ENCODE results near the gene SEPTIN6. TPM values are rescaled to one million over a fixed set of nuclear protein-coding genes. Genes with fewer than 3 reads are reported as not detected.

The SEPTIN6 gene
- total and polyA plus RNA-seq, 2 of the 4 experiments (the other 2 are of a cell fraction), result 16.2 to 19.0 TPM

DNA sequence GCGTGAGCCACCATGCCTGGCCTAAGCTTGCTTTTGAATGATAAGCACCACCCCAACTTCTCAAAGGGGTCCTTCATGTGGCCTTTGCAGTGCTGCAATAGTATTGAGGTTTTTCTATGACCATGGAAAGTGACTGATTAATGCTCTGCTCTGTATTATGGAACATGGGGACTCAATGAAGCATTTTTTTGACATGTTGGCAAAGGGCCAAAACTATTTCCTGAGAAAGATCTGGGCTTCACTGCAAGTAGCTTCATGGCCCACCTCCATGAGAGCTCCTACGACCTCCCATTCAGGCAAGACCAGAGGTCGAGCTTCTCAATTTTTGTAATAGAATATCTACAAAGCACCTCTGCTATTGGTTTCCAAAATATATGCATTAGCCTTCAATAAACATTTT, 16.7 kb upstream of the SEPTIN6 start:
- H3K27ac ChIP-seq (ENCODE audit: insufficient read depth, low read length), result no peak overlapping the region
- no peaks in the 10 kb centered on the region for H3K4me1 ChIP-seq (ENCODE audit: control insufficient read depth, insufficient read depth, low read length)
- H2BK120ac ChIP-seq (ENCODE audit: low read depth, low read length), result no peak overlapping the region
- no peak for TF ChIP-seq POLR2A (IDR thresholded peaks at IDR 0.05; ENCODE audit: low read depth, low read length)
- TF ChIP-seq MAFK (IDR thresholded peaks at IDR 0.05; ENCODE audit: low read depth, low read length), result no peak
- TF ChIP-seq RCOR1 (IDR thresholded peaks at IDR 0.05; ENCODE audit: insufficient replicate concordance, low read length), result no peak
- TF ChIP-seq FOS (IDR thresholded peaks at IDR 0.05; ENCODE audit: low read depth, low read length), result no peak
- TF ChIP-seq SMC3 (IDR thresholded peaks at IDR 0.05; ENCODE audit: low read depth, low read length), result no peak
- TF ChIP-seq, protein P1, sequence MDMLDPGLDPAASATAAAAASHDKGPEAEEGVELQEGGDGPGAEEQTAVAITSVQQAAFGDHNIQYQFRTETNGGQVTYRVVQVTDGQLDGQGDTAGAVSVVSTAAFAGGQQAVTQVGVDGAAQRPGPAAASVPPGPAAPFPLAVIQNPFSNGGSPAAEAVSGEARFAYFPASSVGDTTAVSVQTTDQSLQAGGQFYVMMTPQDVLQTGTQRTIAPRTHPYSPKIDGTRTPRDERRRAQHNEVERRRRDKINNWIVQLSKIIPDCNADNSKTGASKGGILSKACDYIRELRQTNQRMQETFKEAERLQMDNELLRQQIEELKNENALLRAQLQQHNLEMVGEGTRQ (IDR thresholded peaks at IDR 0.05; ENCODE audit: low read depth, low read length), result no peak
- TF ChIP-seq RAD21 (IDR thresholded peaks at IDR 0.05; ENCODE audit: low read length), result no peak
- no peak for TF ChIP-seq RFX5 (IDR thresholded peaks at IDR 0.05; ENCODE audit: low read depth, low read length)
- no peak for TF ChIP-seq CEBPB (IDR thresholded peaks at IDR 0.05; ENCODE audit: low read depth, low read length)
- TF ChIP-seq NFE2L2 (IDR thresholded peaks at IDR 0.05; ENCODE audit: low read depth, low read length), result no peak
- TF ChIP-seq MAZ (IDR thresholded peaks at IDR 0.05; ENCODE audit: borderline replicate concordance, low read depth, low read length), result no peak
- no peak for TF ChIP-seq MXI1 (IDR thresholded peaks at IDR 0.05; ENCODE audit: borderline replicate concordance, low read depth, low read length)
- TF ChIP-seq, protein P2, sequence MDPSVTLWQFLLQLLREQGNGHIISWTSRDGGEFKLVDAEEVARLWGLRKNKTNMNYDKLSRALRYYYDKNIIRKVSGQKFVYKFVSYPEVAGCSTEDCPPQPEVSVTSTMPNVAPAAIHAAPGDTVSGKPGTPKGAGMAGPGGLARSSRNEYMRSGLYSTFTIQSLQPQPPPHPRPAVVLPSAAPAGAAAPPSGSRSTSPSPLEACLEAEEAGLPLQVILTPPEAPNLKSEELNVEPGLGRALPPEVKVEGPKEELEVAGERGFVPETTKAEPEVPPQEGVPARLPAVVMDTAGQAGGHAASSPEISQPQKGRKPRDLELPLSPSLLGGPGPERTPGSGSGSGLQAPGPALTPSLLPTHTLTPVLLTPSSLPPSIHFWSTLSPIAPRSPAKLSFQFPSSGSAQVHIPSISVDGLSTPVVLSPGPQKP (IDR thresholded peaks at IDR 0.05; ENCODE audit: borderline replicate concordance, low read depth, low read length), result no peak
- H3K9ac ChIP-seq (ENCODE audit: low read depth, low read length), result no peak overlapping the region
- no peak overlapping the region for H4K8ac ChIP-seq (ENCODE audit: low read depth in 2 of 2, low read length in 2 of 2)
- H4K91ac ChIP-seq (ENCODE audit: insufficient read depth, low read depth, low read length), result no peak overlapping the region
- H2BK15ac ChIP-seq (ENCODE audit: low read depth, low read length), result no peak overlapping the region
- WGBS, 2 experiments (ENCODE audit: extremely low coverage in 2 of 2, insufficient read length in 1 of 2), result 18% methylated on average over 2 of the region's 3 CpGs; no CpG with 5 or more reads in 1 of the 2 experiments
- H3K79me1 ChIP-seq (ENCODE audit: low read depth in 1 of 2, low read length in 2 of 2), result no peaks in the 10 kb centered on the region
- no peaks in the 10 kb centered on the region for H3K9me3 ChIP-seq (ENCODE audit: control insufficient read depth, insufficient read depth, low read length)
- H3K14ac ChIP-seq (replicated peaks; ENCODE audit: low read depth, low read length), result no peak overlapping the region
- no peak overlapping the region for H2AK9ac ChIP-seq (replicated peaks; ENCODE audit: low read depth, low read length, poor library complexity)
- in situ Hi-C loops (cut with MboI; ENCODE audit: low sequenced_read_pairs), result no loop called here
- H3K36me3 ChIP-seq (ENCODE audit: control insufficient read depth, insufficient read depth, low read length), result no peaks in the 10 kb centered on the region
- H3K23ac ChIP-seq (ENCODE audit: low read depth, low read length), result no peak overlapping the region
- no peak overlapping the region for H2AFZ ChIP-seq (replicated peaks; ENCODE audit: low read length, poor library complexity)
- no peak for DNase-seq
- peaks cover 4% of the 10 kb centered on the region; the same call in 1 of the 2 replicates for H3K27me3 ChIP-seq (ENCODE audit: control insufficient read depth, insufficient read depth, low read length)
- no peak overlapping the region for H3K18ac ChIP-seq (ENCODE audit: low read depth, low read length)
- dilution Hi-C loops (cut with HindIII; ENCODE audit: low sequenced_read_pairs, unreplicated experiment), result no loop called here
- H4K5ac ChIP-seq (ENCODE audit: low read depth, low read length), result no peak overlapping the region
- no peak overlapping the region for H3K56ac ChIP-seq (ENCODE audit: extremely low read depth, insufficient read depth, low read length)
- ChIA-PET CTCF (no interaction called here), POLR2A (ENCODE audit: unreplicated experiment) (no interaction called here)
- H2BK5ac ChIP-seq (ENCODE audit: low read depth, low read length, poor library complexity, severe bottlenecking), result no peak overlapping the region
- no peak overlapping the region for H3K4ac ChIP-seq (ENCODE audit: low read depth, low read length)
- H2BK20ac ChIP-seq (ENCODE audit: low read depth, low read length), result no peak overlapping the region
- H2AK5ac ChIP-seq (ENCODE audit: low read depth, low read length), result no peak overlapping the region
- H3K4me3 ChIP-seq (ENCODE audit: insufficient read depth, low read depth, low read length), result no peak overlapping the region
- no peaks in the 10 kb centered on the region for H4K20me1 ChIP-seq (ENCODE audit: insufficient read depth, low read length)
- intact Hi-C loops (cut with micrococcal nuclease), result no loop called here
- ATAC-seq (ENCODE audit: low read depth), result no peak
- no TSS peak for BruUV-seq (replicated peaks)
- no peak overlapping the region for H3K4me2 ChIP-seq (ENCODE audit: low read depth, low read length)
- H3K9me1 ChIP-seq (ENCODE audit: insufficient read depth, low read length), result no peaks in the 10 kb centered on the region

Data from IMR-90 (cell line).